IPS-NIHi11 (cell line): ENCODE results near the gene NDC1.
A peak's percentile ranks its signal among the peaks of the same experiment; 100 is the strongest.
"Not testable (repeated sequence)": the region's sequence is repeated elsewhere in the genome, so short reads cannot be mapped to it uniquely, and the experiment has no call there.

Experiments used
- DNase-seq: peaks from one replicate; pipeline ENCODE4 v3.0.0; 2012; ENCODE audit warnings: mixed read lengths, low spot score

Gene NDC1, protein sequence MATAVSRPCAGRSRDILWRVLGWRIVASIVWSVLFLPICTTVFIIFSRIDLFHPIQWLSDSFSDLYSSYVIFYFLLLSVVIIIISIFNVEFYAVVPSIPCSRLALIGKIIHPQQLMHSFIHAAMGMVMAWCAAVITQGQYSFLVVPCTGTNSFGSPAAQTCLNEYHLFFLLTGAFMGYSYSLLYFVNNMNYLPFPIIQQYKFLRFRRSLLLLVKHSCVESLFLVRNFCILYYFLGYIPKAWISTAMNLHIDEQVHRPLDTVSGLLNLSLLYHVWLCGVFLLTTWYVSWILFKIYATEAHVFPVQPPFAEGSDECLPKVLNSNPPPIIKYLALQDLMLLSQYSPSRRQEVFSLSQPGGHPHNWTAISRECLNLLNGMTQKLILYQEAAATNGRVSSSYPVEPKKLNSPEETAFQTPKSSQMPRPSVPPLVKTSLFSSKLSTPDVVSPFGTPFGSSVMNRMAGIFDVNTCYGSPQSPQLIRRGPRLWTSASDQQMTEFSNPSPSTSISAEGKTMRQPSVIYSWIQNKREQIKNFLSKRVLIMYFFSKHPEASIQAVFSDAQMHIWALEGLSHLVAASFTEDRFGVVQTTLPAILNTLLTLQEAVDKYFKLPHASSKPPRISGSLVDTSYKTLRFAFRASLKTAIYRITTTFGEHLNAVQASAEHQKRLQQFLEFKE

DNA sequence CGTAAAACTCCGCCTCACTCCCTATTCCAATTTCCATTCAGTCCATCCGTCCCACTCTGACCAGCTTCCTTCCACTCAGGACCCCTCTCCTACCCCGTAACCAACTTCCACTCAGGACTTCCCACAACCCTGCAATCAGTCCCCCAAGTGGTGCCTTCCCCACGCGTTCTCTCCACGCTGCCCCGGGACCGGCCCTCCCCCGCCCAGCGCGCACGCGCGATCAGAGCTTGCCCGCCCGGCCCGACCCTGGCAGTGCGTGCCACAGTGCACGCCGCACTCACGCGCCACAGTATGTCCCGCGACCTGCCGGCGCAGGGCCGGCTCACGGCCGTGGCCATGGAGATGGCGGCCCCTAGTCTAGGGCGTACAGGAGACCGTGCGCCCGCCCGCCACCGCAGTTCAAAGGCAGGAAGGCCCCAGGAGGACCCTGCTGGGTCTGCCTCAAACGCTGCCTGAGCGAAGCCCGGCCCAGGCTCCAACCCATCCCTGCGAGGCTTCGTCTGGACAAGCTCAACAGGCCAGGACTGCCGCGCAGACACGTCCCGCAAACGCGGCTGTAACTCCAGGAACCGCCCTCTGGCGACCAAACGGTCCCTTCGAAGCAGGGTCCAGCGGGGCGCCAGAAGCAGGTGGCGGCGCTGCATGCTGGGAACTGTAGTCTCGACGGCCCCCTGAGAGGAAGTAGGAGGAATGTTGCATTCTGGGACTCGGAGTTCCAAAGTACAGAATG, at the start of gene NDC1:
Gene NDC1, minus strand, starts transcription at position 373 of the 730 bp plus-strand sequence. Its CDS starts 35 bp downstream, at position 338.
- peak; percentile 91 for DNase-seq

DNA sequence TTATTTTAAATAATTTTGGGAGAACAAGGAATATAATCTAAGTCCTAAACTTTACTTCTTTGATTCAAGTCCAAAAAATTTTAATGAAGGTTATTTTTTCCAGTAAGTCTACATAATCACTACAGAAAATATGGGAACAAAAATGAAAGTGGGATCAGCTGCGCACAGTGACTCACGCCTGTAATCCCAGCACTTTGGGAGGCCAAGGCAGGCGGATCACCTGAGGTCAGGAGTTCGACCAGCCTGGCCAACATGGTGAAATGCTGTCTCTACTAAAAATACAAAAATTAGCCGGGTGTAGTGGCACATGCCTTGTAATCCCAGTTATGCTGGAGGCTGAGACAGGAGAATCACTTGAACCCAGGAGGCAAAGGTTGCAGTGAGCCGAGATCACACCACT, 45.5 kb upstream of the NDC1 start:
- DNase-seq, result not testable (repeated sequence)

DNA sequence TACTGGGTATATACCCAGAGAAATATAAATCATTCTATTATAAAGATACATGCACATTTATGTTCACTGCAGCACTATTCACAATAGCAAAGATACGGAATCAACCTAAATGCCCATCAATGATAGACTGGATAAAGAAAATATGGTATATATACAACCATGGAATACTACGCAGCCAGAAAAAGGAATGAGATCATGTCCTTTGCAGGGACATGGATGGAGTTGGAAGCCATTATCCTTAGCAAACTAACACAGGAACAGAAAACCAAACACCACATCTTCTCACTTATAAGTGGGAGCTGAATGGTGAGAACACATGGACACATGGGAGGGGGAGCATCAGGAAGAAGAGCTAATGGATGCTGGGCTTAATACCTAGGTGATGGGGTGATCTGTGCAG, 43.8 kb upstream of the NDC1 start:
- not testable (repeated sequence) for DNase-seq

DNA sequence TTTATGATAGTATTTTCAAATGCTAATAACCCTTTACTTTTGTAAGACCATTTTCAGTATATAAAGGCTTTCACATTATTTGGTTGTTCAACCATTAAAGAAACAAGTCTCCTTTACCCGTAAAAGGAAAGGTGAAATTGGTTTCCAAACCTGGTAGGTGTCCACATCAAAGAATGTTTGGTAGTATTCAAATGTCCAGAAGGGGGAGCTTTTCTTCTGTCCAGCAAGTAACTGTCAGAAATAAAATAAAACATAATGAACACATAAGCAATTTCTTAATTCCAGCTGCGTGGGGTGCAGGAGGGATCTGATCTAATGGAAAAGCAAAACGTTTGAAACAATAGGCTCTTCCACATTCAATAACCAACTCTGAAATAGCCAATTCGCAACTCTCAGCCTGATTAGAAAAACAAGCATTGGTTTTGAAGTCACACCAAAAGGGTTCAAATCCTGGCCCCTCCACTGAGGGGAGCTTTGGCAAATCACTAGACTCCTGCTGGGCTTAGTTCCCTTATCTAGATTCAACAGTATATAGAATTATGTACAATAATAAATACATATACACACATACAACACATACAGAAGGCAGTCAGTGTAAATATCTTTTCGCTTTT, 40.5 kb upstream of the NDC1 start:
- peak; percentile 39 for DNase-seq

DNA sequence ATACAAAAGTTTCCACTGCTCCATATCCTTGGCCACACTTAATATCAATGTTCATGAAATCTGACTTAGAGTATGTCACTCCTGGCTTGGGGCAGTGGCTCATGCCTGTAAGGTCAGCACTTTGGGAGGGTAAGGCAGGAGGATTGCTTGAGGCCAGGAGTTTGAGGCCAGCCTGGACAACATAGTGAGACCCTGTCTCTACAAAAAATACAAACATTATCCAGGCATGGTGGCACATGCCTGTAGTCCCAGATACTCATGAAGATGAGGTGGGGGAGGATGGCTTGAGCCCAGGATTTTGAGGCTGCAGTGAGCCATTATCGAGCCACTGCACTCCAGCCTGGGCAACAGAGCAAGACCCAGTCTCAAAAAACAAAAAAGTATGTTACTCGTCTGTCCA, 37.1 kb upstream of the NDC1 start:
- DNase-seq, result not testable (repeated sequence)

DNA sequence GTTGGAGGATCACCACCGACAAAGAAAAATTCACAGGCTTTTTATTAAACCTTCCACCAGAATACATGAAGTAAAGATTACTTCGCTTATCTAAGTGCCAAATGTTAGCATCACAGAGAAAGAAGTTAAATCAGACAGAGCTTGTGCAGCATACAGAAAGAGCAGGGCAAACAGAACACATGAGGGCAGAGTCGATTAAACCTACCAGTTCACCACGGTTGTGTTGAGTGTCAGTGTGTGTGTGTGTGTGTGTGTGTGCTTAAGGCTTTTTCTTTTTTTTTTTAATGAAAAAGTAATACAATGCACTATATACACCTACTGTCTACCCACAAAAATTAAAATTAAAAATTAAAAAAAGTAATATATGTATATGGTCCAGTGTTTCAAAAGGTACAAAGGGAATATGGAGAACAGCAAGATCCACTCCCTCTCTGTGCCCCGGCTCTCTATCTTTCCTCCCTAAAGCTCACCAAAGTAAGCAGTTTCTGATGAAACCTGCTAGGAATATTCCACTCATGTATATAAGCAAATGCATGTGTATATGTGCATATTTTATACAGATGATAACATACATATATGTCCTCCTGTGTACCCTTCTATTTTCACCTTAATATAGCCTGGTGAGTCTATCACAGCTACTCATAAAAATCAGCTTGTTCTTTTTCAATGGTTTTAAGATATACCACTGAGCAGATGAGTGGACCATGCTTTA, 33.8 kb upstream of the NDC1 start:
- no peak for DNase-seq

DNA sequence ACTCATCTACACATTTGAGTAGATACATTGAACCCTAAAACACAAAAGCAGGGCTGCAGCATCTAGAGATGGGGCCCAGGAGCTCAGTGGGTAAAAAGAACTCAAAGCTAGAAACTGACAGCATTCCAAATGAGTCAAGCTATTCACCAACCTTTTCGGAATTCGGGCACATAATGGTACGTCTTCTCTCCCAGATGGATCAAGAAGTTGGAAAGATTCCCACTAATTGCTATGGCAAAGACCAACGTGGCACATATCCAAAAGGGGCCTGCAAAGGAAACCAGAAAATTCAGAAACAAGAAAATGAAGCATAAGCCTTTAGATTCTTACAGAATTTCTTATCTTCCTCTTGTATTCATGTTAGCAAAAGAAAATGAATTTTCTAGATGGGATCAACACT, 33.1 kb upstream of the NDC1 start:
- DNase-seq, result no peak

DNA sequence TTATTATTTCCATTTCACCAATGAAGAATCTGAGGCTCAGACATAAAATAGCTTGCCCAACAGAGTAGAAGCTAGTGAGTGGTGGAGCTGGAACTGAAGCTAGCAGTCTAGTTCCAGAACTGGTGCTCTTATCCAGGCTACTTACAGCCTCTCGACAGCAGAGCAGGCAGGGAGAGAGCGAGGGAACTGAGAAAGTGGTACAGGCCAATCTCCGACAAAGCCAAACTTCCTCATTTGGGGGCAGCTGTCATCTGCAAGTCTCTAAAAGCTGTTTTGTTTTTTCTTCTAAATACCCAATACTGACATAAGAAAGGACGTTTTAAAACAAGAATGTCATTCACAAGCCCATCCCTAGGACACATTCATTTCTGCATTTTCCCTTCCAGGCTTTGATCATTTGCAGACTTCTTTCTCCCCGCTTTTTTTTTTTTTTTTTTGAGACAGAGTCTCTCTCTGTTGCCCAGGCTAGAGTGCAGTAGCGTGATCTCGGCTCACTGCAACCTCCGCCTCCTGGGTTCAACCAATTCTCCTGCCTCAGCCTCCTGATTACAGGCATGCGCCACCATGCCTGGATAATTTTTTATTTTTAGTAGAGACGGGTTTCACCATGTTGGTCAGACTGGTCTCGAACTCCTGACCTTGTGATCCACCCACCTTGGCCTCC, 31.5 kb upstream of the NDC1 start:
- no peak for DNase-seq

DNA sequence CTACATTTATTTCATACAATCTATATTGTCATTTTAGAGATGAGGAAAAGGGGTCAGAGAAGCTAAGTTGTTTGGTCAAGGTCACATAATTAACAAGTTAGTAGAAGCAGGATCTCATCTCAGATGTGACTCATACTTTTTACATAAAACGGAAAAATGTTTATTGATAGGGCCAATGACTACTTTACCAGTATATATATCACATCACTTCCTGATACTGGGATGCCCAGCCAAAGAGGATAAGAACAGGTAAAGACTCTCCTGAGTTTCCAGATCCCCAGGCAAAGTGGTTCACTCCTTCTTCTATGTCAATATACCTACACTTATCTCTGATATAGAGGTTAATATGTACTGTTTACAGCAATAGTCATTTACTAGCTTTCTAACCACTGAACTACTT, 30.5 kb upstream of the NDC1 start:
- no peak for DNase-seq

DNA sequence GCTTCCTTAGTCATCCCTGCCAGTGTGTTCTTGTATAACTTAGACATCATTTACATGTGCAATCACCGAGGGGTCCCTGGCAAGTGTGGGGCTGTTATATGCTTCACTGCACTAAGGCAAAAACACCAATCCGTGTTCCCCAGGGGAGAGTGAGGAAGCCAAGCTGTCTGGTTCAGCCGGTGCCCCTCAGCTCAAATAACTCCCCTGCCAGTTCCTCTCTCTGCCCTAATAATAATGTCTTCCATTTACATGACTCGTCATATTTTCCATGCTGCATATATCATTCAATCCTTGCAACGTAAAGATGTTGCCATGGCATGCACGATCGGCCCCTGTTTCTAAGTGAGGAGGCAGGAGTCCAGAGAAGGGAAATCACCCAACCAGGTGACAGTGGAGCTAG, 24.4 kb upstream of the NDC1 start:
- DNase-seq, result no peak

DNA sequence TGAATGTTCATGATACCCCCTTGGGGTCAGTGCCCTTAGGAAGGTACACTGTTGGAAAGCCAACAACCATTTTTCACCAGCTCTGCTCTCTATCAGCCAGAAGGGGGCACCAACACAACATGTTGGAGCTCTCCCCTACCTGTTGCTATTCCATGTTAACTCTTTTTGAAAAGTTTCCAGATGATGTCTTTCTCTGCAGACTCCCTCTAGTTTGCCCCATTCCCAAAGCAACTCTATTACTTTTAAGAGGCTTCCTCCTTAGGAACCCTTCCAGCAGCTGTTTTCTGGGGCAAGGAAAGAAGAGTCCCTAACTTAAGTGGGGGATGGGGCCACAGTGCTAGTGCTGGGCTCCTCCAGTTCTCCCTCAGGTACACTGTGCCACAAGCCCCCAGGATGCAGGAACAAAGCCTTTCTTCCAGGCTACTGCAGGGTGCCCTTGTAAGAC, 22.9 kb upstream of the NDC1 start:
- DNase-seq, result peak; percentile 83

DNA sequence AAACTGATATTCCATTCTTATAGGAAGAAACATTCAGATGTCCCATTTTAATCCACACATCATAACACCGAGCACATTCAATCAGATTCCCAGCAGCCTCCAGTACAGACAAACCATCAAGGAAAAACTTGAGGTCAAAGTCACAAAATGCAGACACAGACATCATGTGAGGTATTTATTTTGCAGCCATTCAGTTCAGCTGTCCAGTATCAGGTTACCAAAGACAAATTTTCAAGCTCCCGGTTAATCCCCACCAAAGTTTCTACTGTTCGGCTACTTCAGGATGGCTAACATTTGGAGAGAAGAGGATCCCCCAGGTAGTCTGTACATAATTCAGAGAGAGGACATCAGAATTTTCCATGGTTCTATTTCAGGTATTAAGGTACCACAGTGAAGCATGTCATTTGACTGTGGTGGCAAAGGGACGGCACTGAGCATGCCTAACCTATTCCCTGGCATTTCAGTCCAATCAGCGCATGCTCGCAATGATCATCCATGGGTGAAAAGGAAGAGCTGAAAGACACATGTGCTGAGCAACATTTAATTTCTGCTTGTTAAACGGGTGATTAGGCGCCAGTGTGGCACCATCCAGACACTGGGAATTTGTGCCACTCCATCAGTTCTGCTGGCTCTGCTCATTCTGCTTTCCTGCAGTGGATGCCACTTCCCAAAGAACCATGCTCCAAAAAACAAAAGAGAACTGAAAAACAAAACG, 13.6 kb upstream of the NDC1 start:
- DNase-seq, result no peak

DNA sequence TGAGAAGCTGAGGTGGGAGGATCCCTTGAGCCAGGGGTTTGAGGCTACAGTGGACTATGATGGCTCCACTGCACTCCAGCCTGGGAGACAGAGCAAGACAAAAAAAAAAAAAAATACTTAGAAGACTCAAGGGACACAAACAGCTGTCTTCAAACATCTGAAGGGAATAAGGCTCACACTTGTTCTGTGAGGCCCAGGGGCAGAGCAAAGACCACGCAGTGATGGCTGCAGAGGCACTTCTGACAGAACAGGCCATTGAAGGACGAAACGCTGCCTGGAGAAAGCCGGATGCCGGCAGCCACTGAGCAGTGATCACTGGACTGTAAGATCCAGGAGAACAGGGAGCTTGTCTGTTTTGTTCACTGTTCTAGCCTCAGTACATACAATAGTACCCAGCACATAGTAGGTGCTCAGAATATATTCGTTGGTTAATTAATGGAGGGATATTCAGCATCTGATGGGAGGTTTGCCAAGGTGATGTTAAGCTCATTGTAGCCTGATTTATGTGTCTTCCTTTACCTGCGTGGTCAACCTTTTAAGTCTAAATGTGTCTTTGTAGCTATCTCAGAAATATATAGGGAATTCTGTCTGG, 12.1 kb upstream of the NDC1 start:
- DNase-seq, result no peak

DNA sequence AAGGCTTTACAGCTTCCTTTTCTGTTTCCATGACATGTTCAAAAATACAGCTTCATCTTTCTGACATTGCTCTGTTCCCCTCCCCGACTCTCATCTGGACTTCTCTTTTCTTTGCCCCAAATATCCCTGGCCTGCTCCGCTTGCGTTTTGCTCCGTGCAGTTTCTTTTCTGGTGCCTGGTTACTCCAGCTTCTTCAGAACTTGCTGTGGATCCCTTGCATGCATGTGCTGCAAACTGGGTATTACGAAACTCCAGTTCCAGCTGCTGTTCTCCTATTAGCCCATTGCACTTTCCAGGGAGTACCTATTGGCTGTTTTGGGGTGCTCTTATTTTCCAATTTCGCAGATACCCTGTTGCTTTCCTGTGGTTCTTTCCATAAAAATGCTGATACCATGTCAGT, 9.9 kb upstream of the NDC1 start:
- no peak for DNase-seq

DNA sequence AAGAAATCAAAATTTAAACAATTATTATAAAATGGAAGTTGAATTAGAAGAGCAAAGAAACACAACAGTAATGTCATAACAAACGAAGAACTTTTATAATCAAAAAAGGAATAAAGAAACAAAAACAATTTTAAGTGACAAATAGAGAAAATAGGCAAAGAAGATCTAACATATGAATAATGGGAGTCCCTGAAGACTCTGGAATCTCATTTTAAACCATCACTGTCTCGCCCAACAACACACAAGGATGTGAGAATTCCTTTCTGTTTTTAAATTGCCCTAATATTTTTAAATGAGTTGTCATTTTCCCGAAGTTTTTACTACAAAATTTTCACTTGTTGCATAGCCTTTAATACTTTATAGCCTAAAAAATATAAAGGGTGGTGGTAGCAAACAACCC, 4.3 kb upstream of the NDC1 start:
- DNase-seq, result no peak

DNA sequence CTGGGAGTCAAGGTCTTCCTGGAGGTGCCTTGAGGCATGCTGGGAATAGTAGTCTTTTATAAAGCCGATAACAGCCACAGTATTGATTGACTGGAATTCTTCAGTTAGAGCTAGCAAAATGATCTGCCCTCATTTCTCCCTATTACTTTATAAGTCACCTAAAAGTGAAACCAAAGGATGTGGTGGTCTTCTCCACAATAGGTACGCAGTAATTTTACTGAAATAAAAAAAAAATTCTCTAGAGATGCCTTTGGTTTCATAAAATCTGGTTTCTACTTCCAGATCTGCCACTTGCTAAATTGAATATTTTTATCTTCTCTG, 518 bp upstream of the NDC1 start:
- DNase-seq, result no peak

DNA sequence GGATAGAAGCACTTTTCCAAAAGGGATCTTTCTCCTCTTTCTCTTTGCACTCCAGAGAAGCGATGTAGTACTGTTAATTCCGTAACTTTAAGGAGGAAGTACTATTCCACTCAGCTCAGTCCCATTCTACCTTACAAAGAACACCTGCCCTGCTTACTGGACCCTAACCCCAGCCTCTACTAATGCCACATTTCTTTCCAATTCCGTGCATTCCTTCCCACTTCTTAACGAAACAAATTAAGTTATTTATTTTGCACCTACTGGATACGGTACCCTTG, 511 bp downstream of the NDC1 start:
- DNase-seq, result no peak

DNA sequence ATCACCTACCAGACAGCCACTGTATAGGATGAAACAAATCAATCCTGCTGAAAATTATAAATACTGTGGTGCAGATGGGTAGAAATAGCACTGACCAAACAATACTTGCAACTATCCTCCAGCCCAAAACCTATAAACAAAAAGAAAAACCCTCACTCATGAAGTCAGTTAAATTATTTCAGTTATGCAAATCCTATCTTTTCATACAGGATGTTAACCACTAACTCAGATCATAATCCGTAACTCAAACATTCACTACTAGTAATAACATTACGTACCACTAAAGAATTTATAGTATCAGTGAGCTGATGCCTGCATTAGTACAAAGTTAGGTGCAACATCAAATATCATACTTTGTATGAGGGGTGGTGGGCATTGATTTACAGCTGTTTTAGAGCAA, 2.6 kb downstream of the NDC1 start:
- no peak for DNase-seq

DNA sequence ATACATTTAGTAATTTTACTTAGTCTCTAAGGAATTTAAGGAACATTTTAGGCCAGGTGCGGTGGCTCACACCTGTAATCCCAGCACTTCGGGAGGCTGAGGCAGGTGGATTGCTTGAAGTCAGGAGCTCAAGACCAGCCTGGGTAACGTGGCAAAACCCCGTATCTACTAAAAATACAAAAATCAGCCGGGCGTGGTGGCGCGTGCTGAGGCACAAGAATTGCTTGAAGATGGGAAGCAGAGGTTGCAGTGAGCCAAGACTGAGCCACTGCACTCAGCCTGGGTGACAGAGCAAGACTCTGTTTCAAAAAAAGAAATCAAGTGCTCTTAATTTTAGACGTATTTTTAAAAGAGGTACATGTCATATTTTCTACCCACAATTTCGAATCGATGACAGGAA, 3.3 kb downstream of the NDC1 start:
- no peak for DNase-seq

DNA sequence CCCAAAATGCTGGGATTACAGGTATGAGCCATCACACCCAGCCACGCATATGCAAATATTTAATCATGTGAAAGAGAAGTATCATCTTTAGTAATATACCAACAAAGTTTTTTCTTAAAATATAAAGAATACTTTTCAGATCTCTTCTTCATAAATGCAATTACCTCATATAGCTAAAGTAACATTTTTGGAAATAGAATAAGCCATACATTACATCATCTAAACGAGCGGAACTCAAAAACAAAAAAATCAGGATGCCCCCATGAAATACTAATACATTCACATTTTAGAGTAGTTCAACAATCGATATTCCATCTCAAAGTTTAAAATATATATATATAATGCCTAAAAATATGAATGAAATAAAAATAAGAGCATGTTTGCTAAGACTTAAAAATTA, 4.7 kb downstream of the NDC1 start:
- DNase-seq, result no peak

DNA sequence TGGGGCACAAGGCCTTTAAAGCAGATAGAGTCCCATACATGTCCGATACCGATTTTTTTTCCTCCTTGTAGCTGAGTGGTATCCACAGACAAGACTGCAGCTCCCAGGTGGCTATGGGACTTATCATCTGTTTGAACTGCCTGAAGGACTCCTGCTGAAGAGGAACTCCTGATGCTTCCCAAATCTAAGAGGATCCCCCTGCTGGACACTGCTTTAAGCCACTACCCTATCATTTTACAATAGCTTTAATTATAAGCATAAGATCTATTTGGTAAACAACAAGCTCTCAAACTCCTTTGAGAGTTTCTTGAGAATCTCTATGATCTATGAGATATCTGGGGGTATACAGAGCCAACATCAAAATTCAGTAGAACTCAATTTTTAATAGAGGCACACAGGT, 11.7 kb downstream of the NDC1 start:
- peak; percentile 7 for DNase-seq
